Measurements from ENCODE around the gene TBCK. TPM values are rescaled to one million over a fixed set of nuclear protein-coding genes. Genes with fewer than 3 reads are reported as not detected.

The TBCK gene
- total and polyA plus RNA-seq, 2 donors (not counting 3 experiments of a cell fraction or from before 2014, with no cell fraction given), result 18.2 to 38.6 TPM

- CTCF ChIA-PET, result no interaction called here
- TF ChIP-seq EZH2 (IDR thresholded peaks at IDR 0.05; ENCODE audit: borderline replicate concordance, low read depth, low read length, severe bottlenecking) (no peak), MAX (IDR thresholded peaks at IDR 0.05; ENCODE audit: insufficient read depth, insufficient read length) (no peak), JUN (IDR thresholded peaks at IDR 0.05; ENCODE audit: borderline replicate concordance, insufficient read depth, insufficient read length, low read depth) (no peak), POLR2A (IDR thresholded peaks at IDR 0.05; ENCODE audit: low read depth, low read length) (no peak)
- dilution Hi-C loops (cut with MboI; ENCODE audit: extremely low pct_ligation_motif_present, low sequenced_read_pairs), result no loop called here
Observed at GRCh38 chr4:106149911-106150310, 166.1 kb downstream of the TBCK start.

GRCh38 chr4:106149026-106149425 lies 167.0 kb downstream of the TBCK start:
- ChIA-PET POLR2A (interaction anchor here (0.6 kb wide), 1 partner anchor 26 kb away, joined by 6 read pairs; no protein-coding TSS in a partner anchor), CTCF (no interaction called here)
- Histone ChIP-seq H2AFZ (ENCODE audit: low read depth, low read length) (no peak overlapping the region), H3K4me1 (ENCODE audit: control insufficient read depth, extremely low read depth, insufficient read depth, low read length) (no peaks in the 10 kb centered on the region), H3K4me3 (replicated peaks in 1 of 3; ENCODE audit: insufficient read depth in 1 of 3, low read depth in 1 of 3, low read length in 3 of 3) (no peak overlapping the region), H3K9me3 (replicated peaks; ENCODE audit: control insufficient read depth, insufficient read depth, low read length) (no peaks in the 10 kb centered on the region), H3K4me2 (ENCODE audit: insufficient read depth, low read length) (no peak overlapping the region), H3K79me2 (ENCODE audit: control insufficient read depth, insufficient read depth, low read length) (no peaks in the 10 kb centered on the region), H3K9ac (replicated peaks; ENCODE audit: extremely low read depth, insufficient read depth, low read length) (no peak overlapping the region), H3K27ac (ENCODE audit: insufficient read depth, low read depth, low read length) (no peak overlapping the region), H3K9me1 (replicated peaks; ENCODE audit: control insufficient read depth, extremely low read depth, insufficient read depth, low read length) (no peaks in the 10 kb centered on the region), H3K27me3 (ENCODE audit: control insufficient read depth in 2 of 2, insufficient read depth in 2 of 2, low read length in 2 of 2) (no peaks in the 10 kb centered on the region), H3K36me3 (ENCODE audit: control insufficient read depth in 2 of 2, extremely low read depth in 1 of 2, insufficient read depth in 2 of 2, low read length in 2 of 2) (no peaks in the 10 kb centered on the region), H4K20me1 (replicated peaks; ENCODE audit: control insufficient read depth, extremely low read depth, insufficient read depth, low read length) (no peaks in the 10 kb centered on the region)
- TF ChIP-seq MAX (IDR thresholded peaks at IDR 0.05; ENCODE audit: insufficient read depth, insufficient read length) (no peak), FOS (IDR thresholded peaks at IDR 0.05; ENCODE audit: borderline replicate concordance, insufficient read depth, low read length) (no peak), GATA2 (IDR thresholded peaks at IDR 0.05; ENCODE audit: insufficient read depth, insufficient read length, low read depth, low read length) (no peak), POLR2A (IDR thresholded peaks at IDR 0.05; ENCODE audit: low read depth, low read length) (no peak), EZH2 (IDR thresholded peaks at IDR 0.05; ENCODE audit: borderline replicate concordance, low read depth, low read length, severe bottlenecking) (no peak), JUN (IDR thresholded peaks at IDR 0.05; ENCODE audit: borderline replicate concordance, insufficient read depth, insufficient read length, low read depth) (no peak), POLR2AphosphoS5 (IDR thresholded peaks at IDR 0.05; ENCODE audit: insufficient read depth, low read depth, low read length) (no peak)
- dilution Hi-C loops (cut with MboI; ENCODE audit: extremely low pct_ligation_motif_present, low sequenced_read_pairs) (no loop called here), intact Hi-C loops (cut with micrococcal nuclease) (no loop called here)
- DNase-seq (ENCODE audit: low read depth, low spot score), result no peak
- no peak for FAIRE-seq
- no TSS peak for BruUV-seq (replicated peaks)

More at GRCh38 chr4:106149911-106150310, 166.1 kb downstream of the TBCK start:
- H3K27me3 ChIP-seq (ENCODE audit: control insufficient read depth in 2 of 2, insufficient read depth in 2 of 2, low read length in 2 of 2), result no peaks in the 10 kb centered on the region
- no peak overlapping the region for H3K27ac ChIP-seq (ENCODE audit: insufficient read depth, low read depth, low read length)
- H3K4me1 ChIP-seq (ENCODE audit: control insufficient read depth, extremely low read depth, insufficient read depth, low read length), result no peaks in the 10 kb centered on the region
- no peaks in the 10 kb centered on the region for H3K36me3 ChIP-seq (ENCODE audit: control insufficient read depth in 2 of 2, extremely low read depth in 1 of 2, insufficient read depth in 2 of 2, low read length in 2 of 2)
- H3K9me3 ChIP-seq (replicated peaks; ENCODE audit: control insufficient read depth, insufficient read depth, low read length), result no peaks in the 10 kb centered on the region
- H3K9ac ChIP-seq (replicated peaks; ENCODE audit: extremely low read depth, insufficient read depth, low read length), result no peak overlapping the region
- H3K9me1 ChIP-seq (replicated peaks; ENCODE audit: control insufficient read depth, extremely low read depth, insufficient read depth, low read length), result no peaks in the 10 kb centered on the region
- no peak overlapping the region for H3K4me2 ChIP-seq (ENCODE audit: insufficient read depth, low read length)
- DNase-seq (ENCODE audit: low read depth, low spot score) (no peak), FAIRE-seq (no peak)
- POLR2A ChIA-PET, result no interaction called here
- no TSS peak for BruUV-seq (replicated peaks)
- no peaks in the 10 kb centered on the region for H4K20me1 ChIP-seq (replicated peaks; ENCODE audit: control insufficient read depth, extremely low read depth, insufficient read depth, low read length)
- H2AFZ ChIP-seq (ENCODE audit: low read depth, low read length), result no peak overlapping the region
- no peaks in the 10 kb centered on the region for H3K79me2 ChIP-seq (ENCODE audit: control insufficient read depth, insufficient read depth, low read length)
- H3K4me3 ChIP-seq (replicated peaks in 1 of 3; ENCODE audit: insufficient read depth in 1 of 3, low read depth in 1 of 3, low read length in 3 of 3), result no peak overlapping the region
- intact Hi-C loops (cut with micrococcal nuclease), result no loop called here
